Keratinocyte (primary cell): ENCODE measurements around the gene ERBB4. TPM values are rescaled to one million over a fixed set of nuclear protein-coding genes. Genes with fewer than 3 reads are reported as not detected.
"Not testable (repeated sequence)": the region's sequence is repeated elsewhere in the genome, so short reads cannot be mapped to it uniquely, and the experiment has no call there.

Experiments
- DNase-seq: peaks from one replicate; pipeline ENCODE4 v3.0.0-alpha.2; 2011; ENCODE audit warnings: low read depth, missing footprints, low spot score
- FAIRE-seq: peaks from 2 replicates; lab custom pipeline; 2011; peaks lifted over from hg19 to GRCh38; lab: Jason Lieb, UNC
- H2AFZ ChIP-seq: 2 replicates; pipeline ENCODE4 v1.6.0; 2012; ENCODE audit warnings: low read length, control low read depth, inconsistent platforms; ENCODE audit not compliant: control insufficient read depth
- H3K27ac ChIP-seq: 2 replicates; pipeline ENCODE4 v1.5.1; 2011; ENCODE audit warnings: low read length; ENCODE audit not compliant: control insufficient read depth, insufficient read depth
- H3K27me3 ChIP-seq: 3 replicates; pipeline ENCODE4 v1.6.0; 2011; ENCODE audit warnings: low read length; ENCODE audit not compliant: control insufficient read depth, insufficient read depth; ENCODE audit errors: extremely low read depth
- H3K36me3 ChIP-seq, 2 experiments: 2 replicates in 1 of 2; 3 replicates in 1 of 2; pipeline ENCODE4 v1.5.1; 2011; ENCODE audit warnings: low read length in 2 of 2, mild to moderate bottlenecking in 1 of 2; ENCODE audit not compliant: control insufficient read depth in 2 of 2, insufficient read depth in 2 of 2; ENCODE audit errors: extremely low read depth in 1 of 2
- H3K4me1 ChIP-seq: 3 replicates; pipeline ENCODE4 v1.5.1; 2011; ENCODE audit warnings: low read length; ENCODE audit not compliant: control insufficient read depth, insufficient read depth; ENCODE audit errors: extremely low read depth
- H3K4me2 ChIP-seq: 3 replicates; pipeline ENCODE4 v1.6.0; 2011; ENCODE audit warnings: low read depth, low read length; ENCODE audit not compliant: control insufficient read depth, insufficient read depth; ENCODE audit errors: extremely low read depth
- H3K4me3 ChIP-seq, 3 experiments: fragments of 200-600 bp in 1 of 3; sonication (generic) in 1 of 3; 2 replicates in 2 of 3; 3 replicates in 1 of 3; pipeline ENCODE4 v1.5.1; 2011 to 2016; ENCODE audit warnings: low read length in 3 of 3, mild to moderate bottlenecking in 3 of 3, control low read depth in 2 of 3, inconsistent platforms in 1 of 3, low read depth in 1 of 3, mixed read lengths in 1 of 3, mixed run types in 1 of 3, moderate library complexity in 1 of 3; ENCODE audit not compliant: control insufficient read depth in 2 of 3, insufficient read depth in 2 of 3; ENCODE audit errors: extremely low read depth in 1 of 3
- H3K79me2 ChIP-seq: 2 replicates; pipeline ENCODE4 v1.6.0; 2012; ENCODE audit warnings: low read length; ENCODE audit not compliant: control insufficient read depth, insufficient read depth
- H3K9ac ChIP-seq: 3 replicates; pipeline ENCODE4 v1.6.0; 2011; ENCODE audit warnings: low read length; ENCODE audit not compliant: control insufficient read depth, insufficient read depth; ENCODE audit errors: extremely low read depth
- H3K9me1 ChIP-seq: 3 replicates; pipeline ENCODE4 v1.6.0; 2011; ENCODE audit warnings: low read length; ENCODE audit not compliant: control insufficient read depth, insufficient read depth; ENCODE audit errors: extremely low read depth
- H3K9me3 ChIP-seq: 2 replicates; pipeline ENCODE4 v1.5.1; 2012; ENCODE audit warnings: low read depth, low read length; ENCODE audit not compliant: control insufficient read depth
- H4K20me1 ChIP-seq: 3 replicates; pipeline ENCODE4 v1.6.0; 2011; ENCODE audit warnings: low read length; ENCODE audit not compliant: control insufficient read depth, insufficient read depth; ENCODE audit errors: extremely low read depth
- CTCF ChIP-seq, 3 experiments: IDR thresholded peaks in 1 of 3; conservative IDR thresholded peaks in 1 of 3; optimal IDR thresholded peaks in 1 of 3; 2 replicates in 2 of 3; 3 replicates in 1 of 3; pipeline versions ENCODE3 to v1.5.1; 2011; ENCODE audit warnings: low read length in 3 of 3, mild to moderate bottlenecking in 3 of 3, moderate library complexity in 2 of 3, control low read depth in 1 of 3, inconsistent platforms in 1 of 3; ENCODE audit not compliant: insufficient read depth in 2 of 3; ENCODE audit errors: extremely low read depth in 1 of 3
- EZH2 ChIP-seq: IDR thresholded peaks from one replicate; pipeline ENCODE4 v1.6.1; 2012; ENCODE audit warnings: inconsistent platforms, mild to moderate bottlenecking, low read length, moderate library complexity
- dilution Hi-C: fragments of 300-500 bp; cut with MboI; formaldehyde crosslinking; loops from one replicate; pipeline ENCODE4 v1.7.0; 2020; ENCODE audit warnings: low sequenced_read_pairs; ENCODE audit not compliant: extremely low pct_ligation_motif_present
- polyA plus RNA-seq, 5 experiments: library from polyadenylated mRNA; depleted of rRNA in 3 of 5; stranded (reverse) in 3 of 5; stranded (forward) in 1 of 5; unstranded in 1 of 5; fragments of >200 nt; gene quantifications; 1 replicate in 1 of 5; 2 replicates in 3 of 5; 3 replicates in 1 of 5; pipeline versions ENCODE4 v1.2.1 to v1.2.3, GENCODE V29; 2011 to 2012; ENCODE audit warnings: missing spikeins in 2 of 5, low read depth in 1 of 5, low replicate concordance in 1 of 5

The ERBB4 gene
- polyA plus RNA-seq, 1 donor (not counting 4 experiments of a cell fraction or from before 2014, with no cell fraction given): 0.01 TPM

GRCh38 chr2:212465456-212465855, 73.1 kb downstream of the ERBB4 start:
- Histone ChIP-seq H3K36me3 (no peaks in the 10 kb centered on the region), H2AFZ (no peak overlapping the region), H3K9me1 (no peaks in the 10 kb centered on the region), H3K27ac (no peak overlapping the region), H4K20me1 (no peaks in the 10 kb centered on the region), H3K4me2 (no peak overlapping the region), H3K9ac (no peak overlapping the region), H3K4me1 (no peaks in the 10 kb centered on the region), H3K79me2 (no peaks in the 10 kb centered on the region), H3K27me3 (no peaks in the 10 kb centered on the region), H3K9me3 (no peaks in the 10 kb centered on the region), H3K4me3 (no peak overlapping the region)
- TF ChIP-seq EZH2 (no peak), CTCF (optimal IDR thresholded peaks at IDR 0.05 in 1 of 3, IDR thresholded peaks at IDR 0.05 in 1 of 3, conservative IDR thresholded peaks at IDR 0.05 in 1 of 3; ENCODE audit: extremely low read depth in 1 of 3, insufficient read depth in 2 of 3, low read length in 3 of 3) (no peak)
- DNase-seq (no peak), FAIRE-seq (no peak)
- dilution Hi-C loops: no loop called here

- H3K27ac ChIP-seq, H4K20me1 ChIP-seq, H3K4me3 ChIP-seq, H3K9me1 ChIP-seq, H3K4me1 ChIP-seq, H3K36me3 ChIP-seq, H2AFZ ChIP-seq, DNase-seq, H3K9me3 ChIP-seq, FAIRE-seq, H3K9ac ChIP-seq, H3K27me3 ChIP-seq, H3K79me2 ChIP-seq, H3K4me2 ChIP-seq, dilution Hi-C loops: not testable (repeated sequence)
Measured at GRCh38 chr2:212461708-212462107, 76.9 kb downstream of the ERBB4 start.

- peaks cover 8% of the 10 kb centered on the region for H3K4me1 ChIP-seq
- no peaks in the 10 kb centered on the region for H3K9me3 ChIP-seq
- FAIRE-seq (no peak), DNase-seq (no peak)
- no peak overlapping the region for H3K4me3 ChIP-seq
- H2AFZ ChIP-seq: no peak overlapping the region
- no peak overlapping the region for H3K9ac ChIP-seq
- dilution Hi-C loops: no loop called here
- no peaks in the 10 kb centered on the region for H3K79me2 ChIP-seq
- H3K36me3 ChIP-seq: no peaks in the 10 kb centered on the region
- H3K27me3 ChIP-seq: no peaks in the 10 kb centered on the region
- H3K9me1 ChIP-seq: no peaks in the 10 kb centered on the region
- TF ChIP-seq EZH2: no peak
- TF ChIP-seq CTCF (optimal IDR thresholded peaks at IDR 0.05 in 1 of 3, IDR thresholded peaks at IDR 0.05 in 1 of 3, conservative IDR thresholded peaks at IDR 0.05 in 1 of 3; ENCODE audit: extremely low read depth in 1 of 3, insufficient read depth in 2 of 3, low read length in 3 of 3): no peak
- H3K4me2 ChIP-seq: no peak overlapping the region
- no peaks in the 10 kb centered on the region for H4K20me1 ChIP-seq
- no peak overlapping the region for H3K27ac ChIP-seq
Measured at GRCh38 chr2:212454149-212454548, 84.5 kb downstream of the ERBB4 start.
